Keratinocyte (primary cell): Measurements from ENCODE around the gene SLC29A1. TPM values are rescaled to one million over a fixed set of nuclear protein-coding genes. Genes with fewer than 3 reads are reported as not detected.

Source experiments
- DNase-seq: peaks from one replicate; pipeline ENCODE4 v3.0.0-alpha.2; 2011; ENCODE audit warnings: low read depth, missing footprints, low spot score
- FAIRE-seq: peaks from 2 replicates; lab custom pipeline; 2011; peaks lifted over from hg19 to GRCh38; lab: Jason Lieb, UNC
- H2AFZ ChIP-seq: 2 replicates; pipeline ENCODE4 v1.6.0; 2012; ENCODE audit warnings: low read length, control low read depth, inconsistent platforms; ENCODE audit not compliant: control insufficient read depth
- H3K27ac ChIP-seq: 2 replicates; pipeline ENCODE4 v1.5.1; 2011; ENCODE audit warnings: low read length; ENCODE audit not compliant: control insufficient read depth, insufficient read depth
- H3K27me3 ChIP-seq: 3 replicates; pipeline ENCODE4 v1.6.0; 2011; ENCODE audit warnings: low read length; ENCODE audit not compliant: control insufficient read depth, insufficient read depth; ENCODE audit errors: extremely low read depth
- H3K36me3 ChIP-seq, 2 experiments: 2 replicates in 1 of 2; 3 replicates in 1 of 2; pipeline ENCODE4 v1.5.1; 2011; ENCODE audit warnings: low read length in 2 of 2, mild to moderate bottlenecking in 1 of 2; ENCODE audit not compliant: control insufficient read depth in 2 of 2, insufficient read depth in 2 of 2; ENCODE audit errors: extremely low read depth in 1 of 2
- H3K4me1 ChIP-seq: 3 replicates; pipeline ENCODE4 v1.5.1; 2011; ENCODE audit warnings: low read length; ENCODE audit not compliant: control insufficient read depth, insufficient read depth; ENCODE audit errors: extremely low read depth
- H3K4me2 ChIP-seq: 3 replicates; pipeline ENCODE4 v1.6.0; 2011; ENCODE audit warnings: low read depth, low read length; ENCODE audit not compliant: control insufficient read depth, insufficient read depth; ENCODE audit errors: extremely low read depth
- H3K4me3 ChIP-seq, 3 experiments: fragments of 200-600 bp in 1 of 3; sonication (generic) in 1 of 3; 2 replicates in 2 of 3; 3 replicates in 1 of 3; pipeline ENCODE4 v1.5.1; 2011 to 2016; ENCODE audit warnings: low read length in 3 of 3, mild to moderate bottlenecking in 3 of 3, control low read depth in 2 of 3, inconsistent platforms in 1 of 3, low read depth in 1 of 3, mixed read lengths in 1 of 3, mixed run types in 1 of 3, moderate library complexity in 1 of 3; ENCODE audit not compliant: control insufficient read depth in 2 of 3, insufficient read depth in 2 of 3; ENCODE audit errors: extremely low read depth in 1 of 3
- H3K79me2 ChIP-seq: 2 replicates; pipeline ENCODE4 v1.6.0; 2012; ENCODE audit warnings: low read length; ENCODE audit not compliant: control insufficient read depth, insufficient read depth
- H3K9ac ChIP-seq: 3 replicates; pipeline ENCODE4 v1.6.0; 2011; ENCODE audit warnings: low read length; ENCODE audit not compliant: control insufficient read depth, insufficient read depth; ENCODE audit errors: extremely low read depth
- H3K9me1 ChIP-seq: 3 replicates; pipeline ENCODE4 v1.6.0; 2011; ENCODE audit warnings: low read length; ENCODE audit not compliant: control insufficient read depth, insufficient read depth; ENCODE audit errors: extremely low read depth
- H3K9me3 ChIP-seq: 2 replicates; pipeline ENCODE4 v1.5.1; 2012; ENCODE audit warnings: low read depth, low read length; ENCODE audit not compliant: control insufficient read depth
- H4K20me1 ChIP-seq: 3 replicates; pipeline ENCODE4 v1.6.0; 2011; ENCODE audit warnings: low read length; ENCODE audit not compliant: control insufficient read depth, insufficient read depth; ENCODE audit errors: extremely low read depth
- EZH2 ChIP-seq: IDR thresholded peaks from one replicate; pipeline ENCODE4 v1.6.1; 2012; ENCODE audit warnings: inconsistent platforms, mild to moderate bottlenecking, low read length, moderate library complexity
- dilution Hi-C: fragments of 300-500 bp; cut with MboI; formaldehyde crosslinking; loops from one replicate; pipeline ENCODE4 v1.7.0; 2020; ENCODE audit warnings: low sequenced_read_pairs; ENCODE audit not compliant: extremely low pct_ligation_motif_present
- polyA plus RNA-seq, 5 experiments: library from polyadenylated mRNA; depleted of rRNA in 3 of 5; stranded (reverse) in 3 of 5; stranded (forward) in 1 of 5; unstranded in 1 of 5; fragments of >200 nt; gene quantifications; 1 replicate in 1 of 5; 2 replicates in 3 of 5; 3 replicates in 1 of 5; pipeline versions ENCODE4 v1.2.1 to v1.2.3, GENCODE V29; 2011 to 2012; ENCODE audit warnings: missing spikeins in 2 of 5, low read depth in 1 of 5, low replicate concordance in 1 of 5
- TF ChIP-seq, protein P1 (sequence below), 3 experiments: IDR thresholded peaks in 1 of 3; conservative IDR thresholded peaks in 1 of 3; optimal IDR thresholded peaks in 1 of 3; 2 replicates in 2 of 3; 3 replicates in 1 of 3; pipeline versions ENCODE3 to v1.5.1; 2011; ENCODE audit warnings: low read length in 3 of 3, mild to moderate bottlenecking in 3 of 3, moderate library complexity in 2 of 3, control low read depth in 1 of 3, inconsistent platforms in 1 of 3; ENCODE audit not compliant: insufficient read depth in 2 of 3; ENCODE audit errors: extremely low read depth in 1 of 3

SLC29A1 gene
- polyA plus RNA-seq, 1 donor (not counting 4 experiments of a cell fraction or from before 2014, with no cell fraction given): 51.0 TPM

GRCh38 chr6:44269178-44269920 is 46.0 kb downstream of the SLC29A1 start:
- no peaks in the 10 kb centered on the region for H3K36me3 ChIP-seq
- FAIRE-seq (peak; percentile 58), DNase-seq (no peak)
- no peak for TF ChIP-seq EZH2
- TF ChIP-seq, protein P1, sequence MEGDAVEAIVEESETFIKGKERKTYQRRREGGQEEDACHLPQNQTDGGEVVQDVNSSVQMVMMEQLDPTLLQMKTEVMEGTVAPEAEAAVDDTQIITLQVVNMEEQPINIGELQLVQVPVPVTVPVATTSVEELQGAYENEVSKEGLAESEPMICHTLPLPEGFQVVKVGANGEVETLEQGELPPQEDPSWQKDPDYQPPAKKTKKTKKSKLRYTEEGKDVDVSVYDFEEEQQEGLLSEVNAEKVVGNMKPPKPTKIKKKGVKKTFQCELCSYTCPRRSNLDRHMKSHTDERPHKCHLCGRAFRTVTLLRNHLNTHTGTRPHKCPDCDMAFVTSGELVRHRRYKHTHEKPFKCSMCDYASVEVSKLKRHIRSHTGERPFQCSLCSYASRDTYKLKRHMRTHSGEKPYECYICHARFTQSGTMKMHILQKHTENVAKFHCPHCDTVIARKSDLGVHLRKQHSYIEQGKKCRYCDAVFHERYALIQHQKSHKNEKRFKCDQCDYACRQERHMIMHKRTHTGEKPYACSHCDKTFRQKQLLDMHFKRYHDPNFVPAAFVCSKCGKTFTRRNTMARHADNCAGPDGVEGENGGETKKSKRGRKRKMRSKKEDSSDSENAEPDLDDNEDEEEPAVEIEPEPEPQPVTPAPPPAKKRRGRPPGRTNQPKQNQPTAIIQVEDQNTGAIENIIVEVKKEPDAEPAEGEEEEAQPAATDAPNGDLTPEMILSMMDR (optimal IDR thresholded peaks at IDR 0.05 in 1 of 3, IDR thresholded peaks at IDR 0.05 in 1 of 3, conservative IDR thresholded peaks at IDR 0.05 in 1 of 3; ENCODE audit: extremely low read depth in 1 of 3, insufficient read depth in 2 of 3, low read length in 3 of 3): no peak
- no peak overlapping the region for H3K9ac ChIP-seq
- H3K4me3 ChIP-seq: no peak overlapping the region
- no peak overlapping the region for H3K27ac ChIP-seq
- H2AFZ ChIP-seq: no peak overlapping the region
- peaks cover 45% of the 10 kb centered on the region for H3K27me3 ChIP-seq
- no peaks in the 10 kb centered on the region for H3K9me1 ChIP-seq
- H3K4me2 ChIP-seq: no peak overlapping the region
- H3K79me2 ChIP-seq: peaks cover 7% of the 10 kb centered on the region
- dilution Hi-C loops: no loop called here
- no peaks in the 10 kb centered on the region for H3K9me3 ChIP-seq
- peaks cover 3% of the 10 kb centered on the region for H4K20me1 ChIP-seq
- peaks cover 11% of the 10 kb centered on the region for H3K4me1 ChIP-seq

GRCh38 chr6:44269921-44270525 is 46.6 kb downstream of the SLC29A1 start, which contains the start of gene TMEM151B:
TMEM151B (plus strand) TSS chr6:44270450; CDS start chr6:44270743, 293 bp downstream.
- Histone ChIP-seq H3K9me3 (no peaks in the 10 kb centered on the region), H3K9me1 (no peaks in the 10 kb centered on the region), H3K4me2 (no peak within 1 kb of the TSS), H4K20me1 (peaks cover 3% of the 10 kb centered on the region), H3K36me3 (no peaks in the 10 kb centered on the region), H3K79me2 (no peaks in the 10 kb centered on the region), H3K4me3 (no peak within 1 kb of the TSS), H3K4me1 (peaks cover 7% of the 10 kb centered on the region), H2AFZ (no peak within 1 kb of the TSS), H3K9ac (no peak within 1 kb of the TSS), H3K27me3 (peaks cover 49% of the 10 kb centered on the region), H3K27ac (no peak within 1 kb of the TSS)
- DNase-seq: no peak
- FAIRE-seq: no peak
- dilution Hi-C loops: no loop called here
- TF ChIP-seq, protein P1 (optimal IDR thresholded peaks at IDR 0.05 in 1 of 3, IDR thresholded peaks at IDR 0.05 in 1 of 3, conservative IDR thresholded peaks at IDR 0.05 in 1 of 3; ENCODE audit: extremely low read depth in 1 of 3, insufficient read depth in 2 of 3, low read length in 3 of 3): no peak
- TF ChIP-seq EZH2: peak; percentile 99
